CD1c-positive myeloid dendritic cell (primary cell): ENCODE measurements around the gene CCDC154.
"Not testable (repeated sequence)": the region's sequence is repeated elsewhere in the genome, so short reads cannot be mapped to it uniquely, and the experiment has no call there.

Experiments
- DNase-seq: peaks from one replicate; pipeline ENCODE4 v3.0.0-alpha.2; 2016; ENCODE audit errors: extremely low spot score

Gene CCDC154

GRCh38 chr16:1443980-1444729 lies at the start of gene CCDC154:
Gene CCDC154, minus strand, starts transcription at chr16:1444556. Its CDS starts 234 bp downstream, at chr16:1444322.
- DNase-seq: no peak

GRCh38 chr16:1493746-1494094 lies 49.4 kb upstream of the CCDC154 start:
- DNase-seq: peak; percentile 2

- peak; percentile 94 for DNase-seq
Observed at GRCh38 chr16:1492923-1493745, 48.8 kb upstream of the CCDC154 start, which contains the start of gene TELO2. Gene TELO2, plus strand, starts transcription at chr16:1493360. Its CDS starts 922 bp downstream, at chr16:1494282.

GRCh38 chr16:1492082-1492922 lies 47.9 kb upstream of the CCDC154 start:
- no peak for DNase-seq

- no peak for DNase-seq
Observed at GRCh38 chr16:1491327-1491726, 47.0 kb upstream of the CCDC154 start.

DNA sequence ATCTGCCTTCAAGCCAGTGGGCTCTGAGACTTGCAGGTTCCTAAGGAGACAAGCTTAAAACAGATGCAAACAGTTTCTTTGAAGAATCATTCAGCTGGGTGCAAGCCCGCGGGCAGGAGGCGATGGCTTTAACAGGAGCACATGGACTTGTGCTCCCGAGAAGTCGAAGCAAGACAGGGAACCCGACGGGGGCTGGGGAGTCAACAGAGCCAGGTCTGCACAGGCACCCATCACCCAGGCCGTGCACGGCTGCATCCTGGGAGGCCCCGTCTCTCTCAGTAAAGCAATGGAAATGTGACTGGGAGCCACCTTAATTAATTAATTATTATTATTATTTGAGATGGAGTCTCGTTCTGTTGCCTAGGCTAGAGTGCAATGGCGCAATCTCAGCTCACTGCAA lies 44.7 kb upstream of the CCDC154 start:
- DNase-seq: no peak

DNA sequence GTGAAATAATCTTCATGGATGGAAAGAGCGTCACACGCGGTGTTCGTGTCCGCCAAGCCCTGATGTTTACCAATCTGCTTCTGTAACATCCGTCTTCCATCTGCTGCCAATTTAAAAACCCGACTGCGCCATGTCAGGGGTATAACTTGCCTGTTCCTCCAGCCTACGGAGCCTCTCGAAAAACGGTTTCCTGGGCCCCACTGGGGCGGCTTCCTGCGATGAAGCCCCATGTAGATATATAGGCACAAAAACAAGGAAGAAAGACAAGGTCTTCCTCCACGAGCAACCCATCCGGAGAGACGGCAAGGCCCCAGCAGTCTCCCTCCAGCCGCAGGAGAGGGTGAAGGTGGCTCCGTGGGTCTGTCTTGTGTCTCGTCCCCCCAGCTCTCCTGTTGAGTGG lies 44.3 kb upstream of the CCDC154 start, which contains the start of gene PTX4:
TSS of gene PTX4 (minus strand) at position 326 of the 400 bp plus-strand sequence. CDS start at position 291, 35 bp downstream.
- DNase-seq: no peak

DNA sequence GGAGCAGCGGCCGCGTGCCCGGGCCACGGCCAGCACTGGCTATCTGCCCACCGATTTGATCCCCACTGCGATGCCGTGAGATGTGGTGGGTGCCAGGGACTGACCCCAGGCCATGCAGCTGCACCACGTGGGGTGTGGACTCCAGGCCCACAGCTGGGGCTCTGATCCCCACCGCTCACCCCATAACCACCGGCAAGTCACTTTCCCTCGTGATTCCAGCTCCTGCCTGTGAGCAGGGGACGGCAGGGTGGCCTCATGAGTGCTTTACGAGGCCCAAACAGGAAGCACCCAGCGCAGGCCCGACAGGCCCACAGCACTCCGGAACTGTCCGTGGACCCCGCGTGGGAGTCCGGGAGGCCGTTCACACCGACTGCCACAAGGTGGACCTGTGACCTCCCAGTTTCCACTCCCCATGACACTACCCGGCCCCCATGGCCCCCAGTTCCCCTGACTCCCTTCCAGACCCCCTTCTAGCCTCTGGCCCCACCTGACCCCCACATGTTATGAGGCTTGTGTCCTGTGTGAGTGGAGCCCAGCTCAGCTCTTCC lies 43.8 kb upstream of the CCDC154 start:
- no peak for DNase-seq

DNA sequence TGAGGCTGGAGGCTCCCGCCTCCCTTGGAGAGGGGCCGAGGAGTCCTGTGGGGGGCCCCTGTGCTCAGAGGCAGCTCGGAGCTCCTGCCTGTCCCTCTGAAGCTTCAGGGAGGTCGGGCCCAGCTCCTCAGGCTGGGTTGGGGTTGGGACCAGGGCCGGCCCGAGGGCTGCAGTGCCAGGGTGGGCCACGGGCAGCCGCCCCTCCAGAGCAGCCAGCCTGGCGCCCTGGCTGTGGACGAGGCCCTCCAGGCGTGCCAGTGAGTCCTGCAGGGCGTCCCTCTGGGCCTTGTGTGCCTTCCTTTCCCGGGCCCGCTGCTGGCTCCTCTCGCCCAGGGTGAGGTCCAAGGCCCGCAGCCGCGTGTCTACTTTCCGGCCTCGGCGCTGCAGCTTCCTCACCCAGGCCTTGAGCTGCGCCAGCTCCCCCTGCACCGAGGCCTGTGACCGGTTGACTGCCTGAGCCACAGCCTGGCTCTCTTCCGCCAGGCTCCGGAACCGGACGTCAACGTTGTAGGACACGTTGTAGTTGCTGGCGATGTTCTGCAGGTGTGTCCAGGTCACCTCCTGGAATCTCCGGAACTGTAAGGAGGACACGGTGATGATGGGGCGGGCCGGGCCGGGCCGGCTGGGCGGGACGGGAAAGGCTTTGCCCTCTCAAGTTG lies 43.2 kb upstream of the CCDC154 start:
- DNase-seq: no peak

DNA sequence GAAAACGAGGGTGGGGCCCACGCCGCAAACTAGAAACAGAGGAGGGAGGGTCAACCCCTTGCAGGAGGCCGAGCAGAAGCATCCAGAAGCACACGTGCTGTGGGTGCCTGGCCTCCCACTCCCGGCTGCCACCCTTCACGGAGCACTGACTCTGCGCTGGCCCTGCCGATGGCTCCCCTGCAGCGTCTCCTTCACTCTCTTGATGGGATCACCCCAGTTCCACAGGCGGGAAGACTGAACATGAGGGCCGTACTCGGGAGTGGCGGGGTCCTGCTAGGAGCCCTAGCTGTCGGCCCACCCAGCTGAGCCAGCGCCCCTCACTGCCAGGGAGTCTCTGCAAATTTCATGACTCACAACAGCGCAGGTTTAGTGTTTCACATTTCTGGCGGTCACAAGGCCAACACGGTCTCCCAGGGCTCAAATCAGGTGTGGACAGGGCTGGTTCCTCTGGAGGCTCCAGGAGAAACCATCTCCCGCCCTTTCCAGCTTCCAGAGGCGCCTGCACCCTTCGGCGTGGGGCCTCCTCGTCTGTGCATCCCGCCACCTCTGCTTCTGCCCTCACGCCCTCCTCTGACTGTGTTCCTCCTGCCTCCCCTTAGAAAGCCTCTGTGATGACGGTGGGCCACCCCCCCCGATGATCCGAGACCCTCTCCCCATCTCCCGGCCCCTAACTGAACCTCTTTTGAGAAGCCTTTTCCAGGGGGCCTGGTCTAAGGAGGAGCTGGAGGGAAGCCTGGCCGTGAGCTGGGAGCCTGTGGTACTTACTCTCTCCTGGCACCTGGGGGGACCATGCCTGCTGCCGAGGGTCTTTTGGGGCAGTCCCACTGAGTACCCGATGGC lies 42.4 kb upstream of the CCDC154 start:
- no peak for DNase-seq

GRCh38 chr16:1485847-1486496 lies 41.6 kb upstream of the CCDC154 start:
- no peak for DNase-seq

DNA sequence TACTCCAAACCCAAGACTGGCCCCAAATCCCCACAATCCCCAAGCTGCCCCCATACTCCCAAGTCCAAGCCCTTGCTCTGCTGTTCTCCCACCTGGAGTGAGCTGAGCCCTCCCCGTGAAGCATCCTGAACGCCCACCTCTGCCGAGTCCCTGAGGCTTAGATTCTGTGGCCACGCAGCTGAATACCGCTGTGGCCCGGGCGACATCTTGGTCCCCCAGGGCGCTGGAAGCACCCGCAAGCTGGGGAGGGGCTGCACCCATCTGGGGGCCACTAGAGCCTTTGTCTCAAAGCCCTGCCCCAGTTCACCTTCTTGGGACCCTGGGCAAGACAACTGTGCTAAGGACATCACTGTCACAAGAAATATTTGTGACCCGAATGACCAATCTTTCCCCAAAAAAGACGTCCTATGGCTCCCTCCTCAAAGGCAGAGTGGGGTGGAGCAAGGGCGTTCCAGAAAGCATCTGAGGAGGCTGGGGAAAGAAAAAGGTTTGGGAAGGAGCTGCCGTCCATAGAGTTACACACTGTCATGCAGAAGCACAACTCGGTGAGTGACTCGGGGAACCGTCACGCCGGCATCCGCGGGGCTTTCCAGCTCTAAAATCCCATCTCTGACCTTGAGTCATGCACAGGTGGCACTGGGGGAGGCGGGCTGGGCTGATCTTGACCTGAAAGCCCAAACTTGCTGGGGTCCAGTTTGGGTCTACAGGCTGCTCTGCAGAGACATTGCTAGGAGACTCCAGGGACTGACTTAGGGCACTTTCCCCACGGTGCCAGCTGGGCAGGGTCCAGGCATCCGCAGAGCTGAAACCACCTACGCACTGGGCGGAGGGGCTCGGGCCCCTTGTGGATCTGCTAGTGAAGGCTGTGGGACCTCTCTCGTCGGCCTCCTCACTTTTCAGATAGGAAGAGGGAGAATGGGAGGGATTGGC lies 37.8 kb upstream of the CCDC154 start:
- no peak for DNase-seq

GRCh38 chr16:1478937-1479336 lies 34.6 kb upstream of the CCDC154 start:
- DNase-seq: not testable (repeated sequence)

GRCh38 chr16:1477033-1477432 lies 32.7 kb upstream of the CCDC154 start:
- no peak for DNase-seq

GRCh38 chr16:1475552-1476114 lies 31.3 kb upstream of the CCDC154 start:
- DNase-seq: no peak

GRCh38 chr16:1474796-1475551 lies 30.6 kb upstream of the CCDC154 start, which contains the start of gene CLCN7:
Gene CLCN7, minus strand, starts transcription at chr16:1475028. Its CDS starts 54 bp downstream, at chr16:1474974.
- DNase-seq: peak; percentile 93

DNA sequence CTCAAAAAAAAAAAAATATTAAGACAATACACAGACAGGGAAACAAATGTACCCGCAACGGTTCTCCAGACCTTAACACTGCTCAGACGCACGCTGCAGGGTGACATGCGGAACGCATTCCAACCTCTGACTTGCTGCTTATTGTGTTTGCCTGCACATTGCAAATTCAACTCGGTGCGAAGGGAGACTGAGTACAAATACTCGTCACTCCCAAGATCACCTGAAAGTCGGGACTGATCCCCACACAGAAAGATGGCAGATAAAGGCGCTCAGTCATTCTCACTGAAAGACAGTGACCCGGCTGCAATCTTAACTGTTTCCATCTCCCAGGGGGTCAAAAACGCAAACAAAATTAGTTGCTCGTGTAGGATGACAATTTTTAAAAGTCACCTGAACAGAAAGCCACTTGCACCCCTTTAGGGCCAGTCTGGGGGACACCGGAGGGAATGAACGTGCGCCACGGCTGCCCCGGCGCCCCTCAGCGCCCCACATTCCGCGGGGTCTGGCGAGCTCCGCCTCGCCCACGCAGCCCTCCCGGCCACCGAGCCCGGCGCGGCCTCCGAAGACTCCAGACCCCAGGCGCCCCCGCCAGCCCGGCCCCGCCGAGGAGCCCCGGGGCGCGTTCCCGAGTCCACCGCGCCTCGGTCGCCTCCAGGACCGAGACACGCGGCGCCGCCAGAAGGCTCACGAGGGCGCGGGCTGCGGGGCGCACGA lies 29.9 kb upstream of the CCDC154 start:
- no peak for DNase-seq
